KMS-11 (cell line): ENCODE measurements around the gene PRSS53.

ENCODE experiments used
- H2AFZ ChIP-seq: fragments of 200-600 bp; sonication (generic); 2 replicates; pipeline ENCODE4 v1.6.1; 2016; ENCODE audit warnings: antibody characterized with exemption, mixed run types, low read depth
- H3K27ac ChIP-seq: fragments of 200-600 bp; sonication (generic); 2 replicates; pipeline ENCODE4 v1.6.1; 2016; ENCODE audit warnings: mild to moderate bottlenecking, mixed run types
- H3K27me3 ChIP-seq: fragments of 200-600 bp; sonication (generic); 2 replicates; pipeline ENCODE4 v1.6.1; 2017; ENCODE audit warnings: mild to moderate bottlenecking, low read depth, mixed run types, moderate library complexity; ENCODE audit not compliant: insufficient read depth
- H3K36me3 ChIP-seq: fragments of 200-600 bp; sonication (generic); 2 replicates; pipeline ENCODE4 v1.6.1; 2017; ENCODE audit warnings: mild to moderate bottlenecking, mixed run types; ENCODE audit not compliant: insufficient read depth
- H3K4me1 ChIP-seq: fragments of 200-600 bp; sonication (generic); 2 replicates; pipeline ENCODE4 v1.6.1; 2016; ENCODE audit warnings: mild to moderate bottlenecking, low read depth, mixed run types; ENCODE audit not compliant: poor library complexity, severe bottlenecking
- H3K4me2 ChIP-seq: fragments of 200-600 bp; sonication (generic); 2 replicates; pipeline ENCODE4 v1.7.0; 2016; ENCODE audit warnings: mild to moderate bottlenecking, mixed run types
- H3K4me3 ChIP-seq: fragments of 200-600 bp; sonication (generic); IDR thresholded peaks from 2 replicates; pipeline ENCODE4 v1.6.1; 2017; ENCODE audit warnings: low read depth, low read length, mixed read lengths; ENCODE audit not compliant: insufficient read depth
- H3K79me2 ChIP-seq: fragments of 200-600 bp; sonication (generic); 2 replicates; pipeline ENCODE4 v1.6.1; 2016; ENCODE audit warnings: low read depth, mixed run types; ENCODE audit not compliant: insufficient read depth
- H3K9ac ChIP-seq: fragments of 200-600 bp; sonication (generic); 2 replicates; pipeline ENCODE4 v1.6.1; 2016; ENCODE audit warnings: mild to moderate bottlenecking, mixed run types
- H4K20me1 ChIP-seq: fragments of 200-600 bp; sonication (generic); 2 replicates; pipeline ENCODE4 v1.6.1; 2016; ENCODE audit warnings: mild to moderate bottlenecking, mixed run types; ENCODE audit not compliant: insufficient read depth
- TF ChIP-seq, protein P1 (sequence below): fragments of 200-600 bp; sonication (generic); conservative IDR thresholded peaks from 2 replicates; pipeline ENCODE4 v1.6.1; 2017; ENCODE audit warnings: low read depth, mild to moderate bottlenecking, antibody characterized with exemption, low read length, moderate library complexity, mixed read lengths

The PRSS53 gene

DNA sequence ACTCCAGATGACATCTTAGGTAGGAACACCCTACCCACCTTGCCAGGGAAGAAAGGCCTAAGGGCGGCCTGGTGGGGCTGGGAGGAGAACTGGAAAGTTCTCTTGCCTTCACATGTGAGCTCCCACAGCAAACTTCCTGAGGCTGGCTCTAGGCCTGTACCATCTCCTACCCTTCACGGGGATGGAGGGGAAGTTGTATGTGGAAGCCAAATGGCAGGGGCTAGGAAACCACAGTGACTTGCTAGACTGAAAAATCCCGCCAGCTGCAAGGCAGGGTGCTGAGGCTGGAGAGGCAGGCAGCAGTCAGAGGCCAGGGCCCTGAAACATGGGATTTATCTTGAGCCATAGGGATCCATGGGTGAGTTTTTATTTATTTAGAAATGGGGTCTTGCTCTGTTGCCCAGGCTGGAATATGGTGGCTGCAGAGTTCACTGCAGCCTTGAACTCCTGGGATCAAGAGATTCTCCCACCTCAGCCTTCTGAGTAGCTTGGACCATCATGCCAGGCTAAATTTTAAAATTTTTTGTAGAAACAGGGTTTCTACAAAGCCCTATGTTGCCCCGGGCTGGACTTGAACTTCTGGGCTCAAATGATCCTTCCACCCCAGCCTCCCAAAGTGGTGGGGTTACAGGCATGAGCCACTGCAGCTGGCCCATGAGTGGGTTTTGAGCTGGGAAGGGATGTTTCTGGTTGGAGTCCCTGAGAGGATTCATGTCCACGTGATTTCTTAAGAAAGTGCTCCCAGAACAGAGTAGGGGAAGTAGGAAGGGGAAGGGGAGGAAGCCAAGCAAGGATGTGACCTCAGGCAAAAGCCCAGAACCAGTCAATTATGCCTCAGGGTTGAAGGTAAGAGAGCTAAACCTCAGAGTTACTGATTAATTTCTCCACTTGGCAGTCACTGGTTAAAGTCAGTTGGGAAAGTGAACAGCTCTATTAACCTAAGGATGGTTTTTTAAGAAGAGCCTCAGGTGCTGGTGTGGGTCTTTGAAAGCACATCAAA lies 24.7 kb upstream of the PRSS53 start:
- TF ChIP-seq, protein P1, sequence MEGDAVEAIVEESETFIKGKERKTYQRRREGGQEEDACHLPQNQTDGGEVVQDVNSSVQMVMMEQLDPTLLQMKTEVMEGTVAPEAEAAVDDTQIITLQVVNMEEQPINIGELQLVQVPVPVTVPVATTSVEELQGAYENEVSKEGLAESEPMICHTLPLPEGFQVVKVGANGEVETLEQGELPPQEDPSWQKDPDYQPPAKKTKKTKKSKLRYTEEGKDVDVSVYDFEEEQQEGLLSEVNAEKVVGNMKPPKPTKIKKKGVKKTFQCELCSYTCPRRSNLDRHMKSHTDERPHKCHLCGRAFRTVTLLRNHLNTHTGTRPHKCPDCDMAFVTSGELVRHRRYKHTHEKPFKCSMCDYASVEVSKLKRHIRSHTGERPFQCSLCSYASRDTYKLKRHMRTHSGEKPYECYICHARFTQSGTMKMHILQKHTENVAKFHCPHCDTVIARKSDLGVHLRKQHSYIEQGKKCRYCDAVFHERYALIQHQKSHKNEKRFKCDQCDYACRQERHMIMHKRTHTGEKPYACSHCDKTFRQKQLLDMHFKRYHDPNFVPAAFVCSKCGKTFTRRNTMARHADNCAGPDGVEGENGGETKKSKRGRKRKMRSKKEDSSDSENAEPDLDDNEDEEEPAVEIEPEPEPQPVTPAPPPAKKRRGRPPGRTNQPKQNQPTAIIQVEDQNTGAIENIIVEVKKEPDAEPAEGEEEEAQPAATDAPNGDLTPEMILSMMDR = no peak
- H3K4me2 ChIP-seq = no peak overlapping the region
- peaks cover 3% of the 10 kb centered on the region for H3K4me1 ChIP-seq
- H3K27ac ChIP-seq = no peak overlapping the region; the same call in 1 of the 2 replicates
- H3K27me3 ChIP-seq = no peaks in the 10 kb centered on the region
- H4K20me1 ChIP-seq = no peaks in the 10 kb centered on the region
- no peaks in the 10 kb centered on the region for H3K36me3 ChIP-seq
- no peak overlapping the region for H3K9ac ChIP-seq
- no peak overlapping the region for H3K4me3 ChIP-seq
- no peak overlapping the region for H2AFZ ChIP-seq
- H3K79me2 ChIP-seq = peaks cover 19% of the 10 kb centered on the region

DNA sequence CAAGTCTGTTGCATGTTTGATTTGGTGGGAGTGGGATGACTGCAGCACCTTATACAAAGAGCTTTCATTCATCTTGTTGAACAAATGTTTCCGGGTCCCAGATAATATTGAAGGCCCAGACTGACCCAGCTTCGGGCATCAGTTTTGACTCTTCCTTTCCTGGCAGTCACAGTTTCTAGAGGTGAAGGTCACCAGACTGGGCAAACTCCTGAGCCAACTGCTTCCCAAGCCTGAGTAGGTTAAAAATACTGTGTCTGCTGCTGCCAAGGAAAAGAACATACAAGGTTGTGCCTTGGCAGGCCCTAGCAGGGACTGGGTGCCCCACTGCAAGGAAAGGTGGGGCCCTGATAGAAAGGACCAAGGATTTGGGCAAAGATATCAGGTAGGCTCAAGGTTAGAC lies 24.0 kb upstream of the PRSS53 start:
- Histone ChIP-seq H3K79me2 (peaks cover 14% of the 10 kb centered on the region), H3K4me2 (no peak overlapping the region), H4K20me1 (no peaks in the 10 kb centered on the region), H3K27ac (no peak overlapping the region), H2AFZ (no peak overlapping the region), H3K9ac (no peak overlapping the region), H3K27me3 (no peaks in the 10 kb centered on the region), H3K4me1 (peaks cover 3% of the 10 kb centered on the region), H3K4me3 (no peak overlapping the region), H3K36me3 (no peaks in the 10 kb centered on the region)
- TF ChIP-seq, protein P1 = no peak

DNA sequence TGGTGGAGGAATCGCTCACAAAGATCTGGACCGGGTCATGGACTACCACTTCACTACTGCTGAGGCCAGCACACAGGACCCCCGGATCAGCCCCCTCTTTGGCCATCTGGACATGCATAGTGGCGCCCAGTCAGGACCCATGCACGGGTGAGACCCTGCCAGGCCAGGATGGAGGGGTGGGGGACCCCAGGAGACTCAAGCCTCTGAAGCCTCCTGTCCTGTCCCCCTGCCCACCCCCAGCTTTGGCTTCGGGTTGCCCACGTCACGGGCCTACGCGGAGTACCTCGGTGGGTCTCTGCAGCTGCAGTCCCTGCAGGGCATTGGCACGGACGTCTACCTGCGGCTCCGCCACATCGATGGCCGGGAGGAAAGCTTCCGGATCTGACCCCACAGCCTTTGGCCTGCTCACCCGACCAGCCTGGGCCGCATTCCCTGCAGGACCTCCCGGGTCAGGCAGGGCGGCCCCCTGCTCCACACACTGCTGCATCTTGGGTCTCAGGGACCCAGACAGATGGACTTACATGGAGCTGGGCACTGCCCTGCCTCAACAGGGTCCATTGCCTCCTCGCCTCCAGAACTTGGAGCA lies 23.2 kb upstream of the PRSS53 start:
- Histone ChIP-seq H3K4me3 (no peak overlapping the region), H3K27ac (no peak overlapping the region), H2AFZ (no peak overlapping the region), H3K79me2 (peaks cover 14% of the 10 kb centered on the region), H3K27me3 (no peaks in the 10 kb centered on the region), H3K9ac (no peak overlapping the region), H3K4me2 (no peak overlapping the region), H4K20me1 (no peaks in the 10 kb centered on the region), H3K4me1 (peaks cover 9% of the 10 kb centered on the region), H3K36me3 (no peaks in the 10 kb centered on the region)
- TF ChIP-seq, protein P1 = no peak

DNA sequence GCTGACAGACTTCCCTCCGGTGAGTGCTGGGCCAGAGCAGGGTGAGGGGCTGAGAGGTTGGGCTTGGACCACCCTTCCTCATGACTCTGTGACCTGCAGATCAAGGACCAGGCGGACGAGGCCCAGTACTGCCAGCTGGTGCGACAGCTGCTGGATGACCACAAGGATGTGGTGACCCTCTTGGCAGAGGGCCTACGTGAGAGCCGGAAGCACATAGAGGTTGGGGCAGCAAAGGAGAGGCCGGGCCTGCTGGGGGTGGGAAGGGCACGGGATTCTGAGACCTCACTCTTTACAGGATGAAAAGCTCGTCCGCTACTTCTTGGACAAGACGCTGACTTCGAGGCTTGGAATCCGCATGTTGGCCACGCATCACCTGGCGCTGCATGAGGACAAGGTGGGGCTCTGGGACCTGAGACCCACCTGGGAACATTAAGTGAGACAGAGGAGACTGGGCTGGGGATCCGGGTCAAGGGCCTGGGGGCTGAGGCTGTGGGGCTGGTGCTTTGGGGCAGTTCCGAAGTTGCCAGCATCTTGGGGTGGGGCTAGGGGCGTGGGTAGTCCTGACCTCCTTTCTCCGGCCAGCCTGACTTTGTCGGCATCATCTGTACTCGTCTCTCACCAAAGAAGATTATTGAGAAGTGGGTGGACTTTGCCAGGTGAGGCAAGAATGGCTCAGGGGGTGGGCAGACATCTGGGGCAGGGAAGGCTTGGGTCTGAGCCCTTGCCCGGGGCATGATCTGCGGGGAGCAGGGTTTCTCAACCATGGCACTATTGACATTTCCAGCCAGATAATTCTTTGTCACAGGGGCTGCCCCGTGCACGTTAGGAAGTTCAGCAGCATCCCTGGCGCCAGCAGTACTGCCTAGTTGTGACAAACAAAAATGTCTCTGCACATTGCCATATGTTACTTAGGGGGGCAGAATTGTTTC lies 21.6 kb upstream of the PRSS53 start:
- peaks cover 14% of the 10 kb centered on the region; the same call in 1 of the 2 replicates for H3K79me2 ChIP-seq
- no peak overlapping the region for H3K4me3 ChIP-seq
- H3K9ac ChIP-seq = no peak overlapping the region
- no peak overlapping the region for H2AFZ ChIP-seq
- H3K27me3 ChIP-seq = no peaks in the 10 kb centered on the region
- H3K36me3 ChIP-seq = no peaks in the 10 kb centered on the region
- peaks cover 21% of the 10 kb centered on the region for H3K4me1 ChIP-seq
- H3K4me2 ChIP-seq = no peak overlapping the region
- H4K20me1 ChIP-seq = no peaks in the 10 kb centered on the region
- TF ChIP-seq, protein P1 = no peak
- H3K27ac ChIP-seq = no peak overlapping the region
